Mammary epithelial cell (primary cell): ENCODE results near the gene SPDYC.

Experiments
- CTCF ChIP-seq, 2 donors: IDR thresholded peaks in 1 of 2; conservative IDR thresholded peaks in 1 of 2; 2 replicates each; pipeline ENCODE4 v1.5.1; 2011 to 2012; ENCODE audit warnings: inconsistent platforms in 2 of 2, low read length in 2 of 2, mild to moderate bottlenecking in 2 of 2, control low read depth in 1 of 2, low read depth in 1 of 2; ENCODE audit not compliant: insufficient read depth in 1 of 2; ENCODE audit errors: extremely low read depth in 1 of 2
- EZH2 ChIP-seq: IDR thresholded peaks from 2 replicates; pipeline ENCODE4 v1.6.1; 2012; ENCODE audit warnings: low read length, inconsistent platforms, borderline replicate concordance

GRCh38 chr11:65132238-65132987 is 37.6 kb upstream of the SPDYC start:
- no peak for TF ChIP-seq CTCF (conservative IDR thresholded peaks at IDR 0.05 in 1 of 2, IDR thresholded peaks at IDR 0.05 in 1 of 2; ENCODE audit: extremely low read depth in 1 of 2, insufficient read depth in 1 of 2, low read depth in 1 of 2, low read length in 2 of 2)
- no peak for TF ChIP-seq EZH2
